A673 (cell line): ENCODE measurements around the gene ZBTB7B. TPM values are rescaled to one million over a fixed set of nuclear protein-coding genes. Genes with fewer than 3 reads are reported as not detected.
A peak's percentile ranks its signal among the peaks of the same experiment; 100 is the strongest.

Experiments used
- BruUV-seq: library from RNA; stranded (reverse); fragments of 400-500 nt; replicated peaks from 2 replicates; lab custom pipeline; 2021; lab: Mats Ljungman, UMichigan
- CTCF ChIA-PET: fragments of 300-600 bp; sonication (Branson Sonifier 250); formaldehyde crosslinking; loops from one replicate; lab custom pipeline; 2022; ENCODE audit warnings: antibody characterized with exemption; lab: Charles Lee
- POLR2A ChIA-PET: fragments of 300-600 bp; sonication (Branson Sonifier 250); formaldehyde crosslinking; loops from one replicate; lab custom pipeline; 2022; ENCODE audit warnings: antibody characterized with exemption; ENCODE audit not compliant: low non-redundant PET; lab: Charles Lee
- DNase-seq: peaks from one replicate; pipeline ENCODE4 v3.0.0-alpha.2; 2015; ENCODE audit warnings: low spot score
- H3K27ac ChIP-seq: fragments of 200-600 bp; sonication (generic); 2 replicates; pipeline ENCODE4 v1.5.1; 2016; ENCODE audit warnings: mixed run types, low read depth, mild to moderate bottlenecking, mixed read lengths, antibody characterized with exemption, low read length; ENCODE audit not compliant: poor library complexity, severe bottlenecking
- H3K27me3 ChIP-seq: fragments of 200-600 bp; sonication (generic); replicated peaks from 2 replicates; pipeline ENCODE4 v1.6.1; 2017; ENCODE audit warnings: mixed run types, low read depth, mild to moderate bottlenecking, mixed read lengths, antibody characterized with exemption, low read length; ENCODE audit not compliant: insufficient read depth, poor library complexity
- H3K36me3 ChIP-seq: fragments of 200-600 bp; sonication (generic); 2 replicates; pipeline ENCODE4 v1.6.1; 2016; ENCODE audit warnings: mixed run types, mild to moderate bottlenecking, mixed read lengths, antibody characterized with exemption, low read length; ENCODE audit not compliant: insufficient read depth, poor library complexity, severe bottlenecking
- H3K4me1 ChIP-seq: fragments of 200-600 bp; sonication (generic); 2 replicates; pipeline ENCODE4 v1.6.1; 2017; ENCODE audit warnings: mixed run types, mild to moderate bottlenecking, mixed read lengths, antibody characterized with exemption, low read length; ENCODE audit not compliant: insufficient read depth, poor library complexity, severe bottlenecking
- H3K4me3 ChIP-seq: fragments of 200-600 bp; sonication (generic); 2 replicates; pipeline ENCODE4 v1.5.1; 2016; ENCODE audit warnings: low read depth, mixed run types, mild to moderate bottlenecking, mixed read lengths, low read length; ENCODE audit not compliant: poor library complexity, severe bottlenecking
- H3K9me3 ChIP-seq: fragments of 200-600 bp; sonication (generic); 2 replicates; pipeline ENCODE4 v1.6.1; 2016; ENCODE audit warnings: mixed run types, low read depth, mild to moderate bottlenecking, mixed read lengths, antibody characterized with exemption, low read length; ENCODE audit not compliant: poor library complexity, severe bottlenecking
- EZH2 ChIP-seq: fragments of 200-600 bp; sonication (generic); IDR thresholded peaks from 2 replicates; pipeline ENCODE4 v1.6.1; 2017; ENCODE audit warnings: borderline replicate concordance, low read depth, mild to moderate bottlenecking, mixed read lengths, antibody characterized with exemption, low read length; ENCODE audit not compliant: poor library complexity, severe bottlenecking
- intact Hi-C: fragments of 100-400 bp; cut with micrococcal nuclease; formaldehyde crosslinking; loops from one replicate; pipeline ENCODE4 v1.10.0; 2022; ENCODE audit not compliant: unreplicated experiment
- total RNA-seq: library from RNA; stranded (reverse); gene quantifications from 2 replicates; pipeline ENCODE4 v1.2.3, GENCODE V29; 2021
- TF ChIP-seq, protein P1 (sequence below): fragments of 300-800, 200-600 bp; sonication (generic); conservative IDR thresholded peaks from 2 replicates; pipeline ENCODE4 v1.5.1; 2017; ENCODE audit warnings: low read depth, mild to moderate bottlenecking, antibody characterized with exemption, low read length, moderate library complexity, mixed read lengths

The ZBTB7B gene
- total RNA-seq, 1 experiment from 2014 or later, result 19.2 TPM

GRCh38 chr1:154964359-154964758 lies 38.2 kb upstream of the ZBTB7B start:
- no peaks in the 10 kb centered on the region for H3K27me3 ChIP-seq
- H3K27ac ChIP-seq, result no peak overlapping the region
- no peak overlapping the region for H3K4me3 ChIP-seq
- CTCF ChIA-PET, result no interaction called here
- peaks cover 65% of the 10 kb centered on the region for H3K36me3 ChIP-seq
- no peak for DNase-seq
- no TSS peak for BruUV-seq
- POLR2A ChIA-PET, result interaction anchor here (0.6 kb wide), 1 partner anchor 9 kb away, joined by 3 read pairs; no protein-coding TSS in a partner anchor
- H3K9me3 ChIP-seq, result no peaks in the 10 kb centered on the region
- peaks cover 34% of the 10 kb centered on the region for H3K4me1 ChIP-seq
- TF ChIP-seq, protein P1, sequence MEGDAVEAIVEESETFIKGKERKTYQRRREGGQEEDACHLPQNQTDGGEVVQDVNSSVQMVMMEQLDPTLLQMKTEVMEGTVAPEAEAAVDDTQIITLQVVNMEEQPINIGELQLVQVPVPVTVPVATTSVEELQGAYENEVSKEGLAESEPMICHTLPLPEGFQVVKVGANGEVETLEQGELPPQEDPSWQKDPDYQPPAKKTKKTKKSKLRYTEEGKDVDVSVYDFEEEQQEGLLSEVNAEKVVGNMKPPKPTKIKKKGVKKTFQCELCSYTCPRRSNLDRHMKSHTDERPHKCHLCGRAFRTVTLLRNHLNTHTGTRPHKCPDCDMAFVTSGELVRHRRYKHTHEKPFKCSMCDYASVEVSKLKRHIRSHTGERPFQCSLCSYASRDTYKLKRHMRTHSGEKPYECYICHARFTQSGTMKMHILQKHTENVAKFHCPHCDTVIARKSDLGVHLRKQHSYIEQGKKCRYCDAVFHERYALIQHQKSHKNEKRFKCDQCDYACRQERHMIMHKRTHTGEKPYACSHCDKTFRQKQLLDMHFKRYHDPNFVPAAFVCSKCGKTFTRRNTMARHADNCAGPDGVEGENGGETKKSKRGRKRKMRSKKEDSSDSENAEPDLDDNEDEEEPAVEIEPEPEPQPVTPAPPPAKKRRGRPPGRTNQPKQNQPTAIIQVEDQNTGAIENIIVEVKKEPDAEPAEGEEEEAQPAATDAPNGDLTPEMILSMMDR, result no peak
- TF ChIP-seq EZH2, result no peak
- intact Hi-C loops, result loop anchor here (5.0 kb wide), 2 partner anchors 33 to 98 kb away; partner anchors contain the start of gene EFNA4

DNA sequence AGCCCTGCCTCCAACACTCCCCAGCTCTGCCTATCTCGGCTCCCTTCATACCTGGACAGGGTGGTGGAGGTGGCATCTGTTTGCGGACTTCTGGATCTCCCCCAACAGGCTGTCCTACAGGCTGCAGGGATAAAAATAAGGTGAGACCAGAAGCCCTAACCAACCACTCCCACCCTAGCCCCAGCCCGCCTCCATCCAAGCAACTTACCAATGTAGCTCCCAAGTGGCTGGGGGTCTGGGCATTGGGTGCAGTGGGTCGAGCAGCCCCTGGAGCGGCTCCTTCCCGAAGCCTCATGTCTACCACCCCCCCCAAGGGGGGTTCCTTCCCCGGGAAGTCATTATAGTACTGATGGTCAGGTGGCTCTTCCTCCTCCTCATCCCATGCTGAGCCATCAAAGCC lies 36.5 kb upstream of the ZBTB7B start:
- ChIA-PET POLR2A (no interaction called here), CTCF (no interaction called here)
- Histone ChIP-seq H3K4me1 (peaks cover 34% of the 10 kb centered on the region), H3K4me3 (no peak overlapping the region), H3K36me3 (peaks cover 60% of the 10 kb centered on the region), H3K27ac (no peak overlapping the region), H3K27me3 (no peaks in the 10 kb centered on the region), H3K9me3 (no peaks in the 10 kb centered on the region)
- DNase-seq, result no peak
- intact Hi-C loops, result no loop called here
- no TSS peak for BruUV-seq
- no peak for TF ChIP-seq EZH2
- TF ChIP-seq, protein P1, result no peak

DNA sequence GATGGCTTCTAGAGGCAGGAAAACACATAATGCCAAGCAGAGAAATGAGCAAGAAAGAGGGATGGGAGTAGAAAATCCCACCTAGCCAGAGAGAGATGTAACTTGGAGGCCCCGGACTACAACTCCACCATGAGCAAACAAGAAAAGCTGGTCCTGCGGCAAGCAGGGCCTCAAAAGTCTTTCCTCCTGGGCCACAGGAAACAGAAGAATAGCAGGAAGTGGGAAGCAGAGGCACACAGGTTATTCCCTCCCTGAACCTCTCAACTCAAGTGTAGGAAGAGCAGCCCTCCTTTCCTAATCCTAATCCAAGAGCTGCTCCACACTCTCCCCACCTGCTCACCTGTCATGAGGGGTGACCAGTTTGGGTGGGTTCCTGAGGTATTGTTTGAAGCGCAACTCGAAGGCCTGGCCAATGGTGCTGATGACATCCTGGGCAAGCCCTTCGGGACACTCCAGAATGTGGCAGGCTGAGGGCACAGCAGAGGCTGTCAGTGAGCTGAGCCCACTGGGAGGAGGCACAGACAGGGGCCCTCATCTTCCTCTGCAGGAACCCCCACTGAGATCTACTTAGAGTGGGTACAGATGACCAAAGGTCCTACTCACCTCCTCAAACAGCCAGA lies 35.2 kb upstream of the ZBTB7B start:
- Histone ChIP-seq H3K36me3 (peaks cover 59% of the 10 kb centered on the region), H3K4me1 (peaks cover 44% of the 10 kb centered on the region), H3K27me3 (no peaks in the 10 kb centered on the region), H3K4me3 (no peak overlapping the region), H3K27ac (peak overlapping the region; percentile 96), H3K9me3 (no peaks in the 10 kb centered on the region)
- ChIA-PET CTCF (no interaction called here), POLR2A (no interaction called here)
- intact Hi-C loops, result no loop called here
- TF ChIP-seq, protein P1, result no peak
- no peak for TF ChIP-seq EZH2
- BruUV-seq, result no TSS peak
- no peak for DNase-seq
